HG03469 (cell line): ENCODE data around the gene CARD6.
"Not testable (repeated sequence)": the region's sequence is repeated elsewhere in the genome, so short reads cannot be mapped to it uniquely, and the experiment has no call there.

ENCODE experiments used
- ATAC-seq: cut with Tn5 transposase; IDR thresholded peaks from one replicate; pipeline ENCODE4 v1.9.1; 2021; ENCODE audit warnings: mild to moderate bottlenecking, moderate library complexity, moderate number of reproducible peaks; ENCODE audit not compliant: unreplicated experiment

Gene CARD6, protein sequence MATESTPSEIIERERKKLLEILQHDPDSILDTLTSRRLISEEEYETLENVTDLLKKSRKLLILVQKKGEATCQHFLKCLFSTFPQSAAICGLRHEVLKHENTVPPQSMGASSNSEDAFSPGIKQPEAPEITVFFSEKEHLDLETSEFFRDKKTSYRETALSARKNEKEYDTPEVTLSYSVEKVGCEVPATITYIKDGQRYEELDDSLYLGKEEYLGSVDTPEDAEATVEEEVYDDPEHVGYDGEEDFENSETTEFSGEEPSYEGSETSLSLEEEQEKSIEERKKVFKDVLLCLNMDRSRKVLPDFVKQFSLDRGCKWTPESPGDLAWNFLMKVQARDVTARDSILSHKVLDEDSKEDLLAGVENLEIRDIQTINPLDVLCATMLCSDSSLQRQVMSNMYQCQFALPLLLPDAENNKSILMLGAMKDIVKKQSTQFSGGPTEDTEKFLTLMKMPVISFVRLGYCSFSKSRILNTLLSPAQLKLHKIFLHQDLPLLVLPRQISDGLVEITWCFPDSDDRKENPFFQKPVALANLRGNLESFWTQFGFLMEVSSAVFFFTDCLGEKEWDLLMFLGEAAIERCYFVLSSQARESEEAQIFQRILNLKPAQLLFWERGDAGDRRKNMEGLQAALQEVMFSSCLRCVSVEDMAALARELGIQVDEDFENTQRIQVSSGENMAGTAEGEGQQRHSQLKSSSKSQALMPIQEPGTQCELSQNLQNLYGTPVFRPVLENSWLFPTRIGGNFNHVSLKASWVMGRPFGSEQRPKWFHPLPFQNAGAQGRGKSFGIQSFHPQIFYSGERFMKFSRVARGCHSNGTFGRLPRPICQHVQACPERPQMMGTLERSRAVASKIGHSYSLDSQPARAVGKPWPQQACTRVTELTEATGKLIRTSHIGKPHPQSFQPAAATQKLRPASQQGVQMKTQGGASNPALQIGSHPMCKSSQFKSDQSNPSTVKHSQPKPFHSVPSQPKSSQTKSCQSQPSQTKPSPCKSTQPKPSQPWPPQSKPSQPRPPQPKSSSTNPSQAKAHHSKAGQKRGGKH

DNA sequence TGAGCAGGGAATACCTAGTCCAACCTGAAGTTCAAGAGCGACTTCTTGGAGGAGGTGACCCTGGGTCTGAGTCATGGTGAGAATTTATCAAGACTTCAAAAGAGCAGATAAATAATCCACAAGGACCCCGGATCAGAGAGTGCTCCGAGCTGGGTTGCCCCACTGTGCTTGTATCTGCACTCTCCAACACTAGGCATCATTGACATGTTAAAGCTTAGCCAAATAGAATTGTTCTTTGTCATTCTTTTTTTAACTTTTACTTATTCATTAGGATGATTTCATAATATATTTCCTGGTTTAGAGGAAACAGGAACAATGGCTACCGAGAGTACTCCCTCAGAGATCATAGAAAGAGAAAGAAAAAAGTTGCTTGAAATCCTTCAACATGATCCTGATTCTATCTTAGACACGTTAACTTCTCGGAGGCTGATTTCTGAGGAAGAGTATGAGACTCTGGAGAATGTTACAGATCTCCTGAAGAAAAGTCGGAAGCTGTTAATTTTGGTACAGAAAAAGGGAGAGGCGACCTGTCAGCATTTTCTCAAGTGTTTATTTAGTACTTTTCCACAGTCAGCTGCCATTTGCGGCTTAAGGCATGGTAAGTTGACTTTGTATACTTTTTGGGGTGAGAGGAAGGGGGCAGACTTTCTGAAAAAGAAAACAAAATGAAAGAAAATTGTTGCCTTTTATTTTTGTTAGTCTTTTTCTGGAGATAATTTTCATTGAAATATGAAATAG, at the start of gene CARD6:
TSS of gene CARD6 (plus strand) at position 300 of the 738 bp plus-strand sequence. CDS start at position 316, 16 bp downstream.
- no peak for ATAC-seq

DNA sequence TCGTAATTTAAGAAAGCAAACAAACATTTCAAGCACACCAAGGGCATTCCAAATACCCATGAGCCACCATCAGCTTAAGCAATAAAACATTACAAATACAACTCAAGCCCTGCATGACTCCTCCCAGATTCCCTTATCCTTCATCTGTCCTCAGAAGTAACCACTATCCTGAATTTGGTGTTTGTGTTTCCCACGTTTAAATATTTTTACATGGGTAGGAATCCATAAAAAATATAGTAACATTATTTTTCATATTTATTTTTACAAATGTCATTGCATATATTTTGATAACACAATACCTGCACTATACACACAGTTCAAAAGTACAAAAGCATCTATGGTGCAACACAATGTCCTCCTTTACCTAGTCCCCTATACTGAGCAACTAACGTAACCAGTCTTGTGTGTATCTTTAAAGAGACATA, 49.4 kb upstream of the CARD6 start:
- ATAC-seq: no peak

DNA sequence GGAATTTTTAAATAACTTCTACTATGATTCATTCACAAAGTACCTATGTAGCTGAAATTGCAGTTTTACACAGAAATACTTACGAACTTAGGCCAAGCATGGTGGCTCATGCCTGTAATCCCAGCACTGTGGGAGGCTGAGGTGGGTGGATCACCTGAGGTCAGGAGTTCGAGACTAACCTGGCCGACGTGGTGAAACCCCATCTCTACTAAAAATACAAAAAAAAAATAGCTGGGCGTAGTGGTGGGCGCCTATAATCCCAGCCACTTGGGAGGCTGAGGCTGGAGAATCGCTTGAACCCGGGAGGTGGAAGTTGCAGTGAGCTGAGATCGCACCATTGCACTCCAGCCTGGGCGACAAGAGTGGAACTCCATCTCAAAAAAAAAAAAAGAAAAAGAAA, 48.5 kb upstream of the CARD6 start:
- ATAC-seq: not testable (repeated sequence)

DNA sequence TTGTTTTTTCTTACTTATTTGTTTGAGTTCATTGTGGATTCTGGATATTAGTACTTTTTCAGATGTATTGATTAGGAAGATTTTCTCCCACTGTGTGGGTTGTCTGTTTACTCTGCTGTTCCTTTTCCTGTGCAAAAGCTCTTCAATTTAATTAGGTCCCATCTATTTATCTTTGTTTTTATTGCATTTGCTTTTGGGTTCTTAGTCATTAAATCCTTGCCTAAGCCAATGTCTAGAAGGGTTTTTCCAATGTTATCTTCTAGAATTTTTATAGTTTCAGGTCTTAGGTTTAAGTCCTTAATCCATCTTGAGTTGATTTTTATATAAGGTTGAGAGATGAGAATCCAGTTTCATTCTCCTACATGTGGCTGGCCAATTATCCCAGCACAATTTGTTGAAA, 46.8 kb upstream of the CARD6 start:
- not testable (repeated sequence) for ATAC-seq

DNA sequence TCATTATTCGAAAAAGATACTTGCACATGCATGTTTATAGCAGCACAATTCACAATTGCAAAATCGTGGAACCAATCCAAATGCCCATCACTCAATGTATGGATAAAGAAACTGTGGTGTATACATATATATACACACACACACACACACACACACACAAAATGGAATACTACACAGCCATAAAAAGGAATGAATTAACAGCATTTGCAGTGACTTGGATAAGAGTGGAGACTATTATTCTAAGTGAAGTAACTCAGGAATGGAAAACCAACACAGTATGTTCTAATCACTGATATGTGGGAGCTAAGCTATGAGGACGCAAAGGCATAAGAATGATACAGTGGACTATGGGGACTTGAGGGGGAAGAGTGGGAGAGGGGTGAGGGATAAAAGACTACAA, 46.3 kb upstream of the CARD6 start:
- not testable (repeated sequence) for ATAC-seq

DNA sequence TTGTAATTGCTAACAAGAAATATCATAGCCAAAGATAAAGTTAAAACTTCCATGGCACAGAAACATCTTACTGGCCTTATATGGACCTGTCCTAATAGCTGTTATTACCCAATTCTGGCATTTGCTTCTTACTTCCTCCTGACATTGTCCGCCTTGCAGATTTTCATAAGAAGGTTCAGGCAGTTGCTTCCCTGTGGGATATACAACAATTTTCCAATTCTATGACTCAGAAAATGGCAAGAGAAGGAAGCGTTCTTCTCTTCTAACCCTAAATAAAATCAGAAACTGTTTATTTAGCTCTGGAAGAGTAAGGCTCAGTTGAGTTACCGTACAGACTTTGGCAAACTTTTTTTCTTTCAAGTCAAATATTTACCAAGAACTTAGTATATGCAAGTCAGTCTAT, 44.7 kb upstream of the CARD6 start:
- ATAC-seq: no peak

DNA sequence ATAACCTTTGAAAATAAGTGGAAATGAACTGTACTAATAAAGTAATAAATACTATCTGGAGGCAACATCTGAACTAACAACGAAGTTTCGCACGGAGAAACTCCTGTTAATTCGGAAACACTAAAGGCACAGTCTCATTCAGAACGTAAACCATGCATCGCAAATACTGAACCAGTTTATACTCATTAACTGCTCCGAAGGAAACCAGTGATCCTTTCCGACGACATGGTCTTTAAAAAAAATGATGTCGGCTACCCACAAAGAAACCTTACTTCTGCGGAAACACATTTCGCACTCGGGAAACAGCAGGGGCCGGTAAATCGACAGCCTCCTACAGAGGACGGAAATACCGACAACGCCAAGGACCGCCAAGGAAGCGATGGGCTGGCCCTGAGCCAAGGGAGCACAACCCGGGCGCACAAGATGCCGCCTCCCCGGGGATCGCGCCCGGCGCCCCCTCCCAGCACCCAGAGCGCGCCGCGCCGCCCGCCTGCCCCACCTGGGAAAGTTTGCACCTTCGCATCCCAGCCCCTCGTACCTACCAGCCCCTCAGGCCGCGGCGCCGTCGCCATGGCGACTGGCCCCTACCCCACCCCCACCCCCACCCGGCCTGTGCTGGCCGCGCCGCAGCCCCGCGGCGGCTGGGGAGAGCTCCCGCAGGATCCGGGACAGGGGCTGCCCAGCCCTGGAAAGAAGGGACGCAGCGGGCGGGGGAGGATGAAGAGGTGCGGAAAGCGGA, 43.7 kb upstream of the CARD6 start:
- peak; percentile 15 for ATAC-seq

DNA sequence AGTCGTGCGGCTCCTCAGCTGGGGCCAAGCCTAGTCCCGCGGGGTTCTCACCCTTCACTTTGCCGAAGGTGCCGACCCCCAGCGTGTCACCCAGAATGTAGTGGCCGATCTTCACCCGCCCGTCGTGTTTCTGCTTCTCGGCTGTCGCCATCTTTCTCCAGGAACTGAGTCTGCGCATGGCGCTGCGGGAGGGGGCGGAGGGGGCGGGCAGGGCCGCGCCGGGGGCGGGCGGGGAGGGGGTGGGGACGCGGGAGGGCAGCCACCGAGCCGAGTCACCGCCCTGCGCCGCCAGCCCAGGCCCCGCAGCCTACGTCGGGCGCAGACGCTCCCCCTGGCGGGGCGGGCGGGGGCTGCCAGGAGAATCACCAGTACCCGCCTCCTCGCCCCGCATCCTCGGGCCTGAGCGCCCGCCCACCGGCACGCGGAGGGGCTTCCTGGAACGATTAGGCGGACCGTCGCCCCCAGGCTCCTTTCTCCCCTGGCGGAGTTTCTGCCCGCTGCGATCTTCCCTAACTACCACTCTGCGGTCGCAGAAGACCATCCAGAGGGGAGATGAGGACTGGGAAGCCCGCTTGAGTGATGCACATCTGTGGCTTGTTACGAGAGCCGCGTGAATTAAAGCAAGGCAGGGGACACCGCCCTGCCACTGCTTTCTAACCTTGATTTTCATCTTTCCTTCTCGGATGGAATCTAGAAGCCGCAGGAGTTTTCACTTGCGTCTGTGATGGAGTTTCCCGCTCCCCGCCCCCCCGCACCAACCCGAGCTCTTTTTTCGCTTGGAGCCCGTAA, 43.0 kb upstream of the CARD6 start, which contains the start of gene PRKAA1:
TSS of gene PRKAA1 (minus strand) at position 363 of the 789 bp plus-strand sequence. CDS start at position 178, 185 bp downstream.
- peak; percentile 92 for ATAC-seq

DNA sequence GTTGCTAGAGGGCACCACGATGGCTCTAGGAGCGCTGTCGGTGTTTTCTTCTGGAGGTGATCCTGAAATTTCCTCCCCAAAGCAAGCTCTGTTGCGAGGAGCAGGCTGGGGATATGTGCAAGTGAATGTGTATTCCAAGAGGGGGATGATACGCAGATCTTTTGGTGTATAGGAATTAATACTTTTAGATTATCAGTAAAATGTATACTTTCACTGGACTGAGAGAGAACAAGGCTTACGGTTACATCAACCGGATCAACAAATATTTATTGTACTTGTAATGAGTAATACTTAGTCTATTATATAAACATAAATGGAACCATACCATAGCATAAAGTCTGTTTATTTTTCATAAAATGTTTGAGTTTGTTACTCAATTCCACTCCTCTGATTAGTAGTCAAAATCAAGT, 42.4 kb upstream of the CARD6 start:
- ATAC-seq: no peak

DNA sequence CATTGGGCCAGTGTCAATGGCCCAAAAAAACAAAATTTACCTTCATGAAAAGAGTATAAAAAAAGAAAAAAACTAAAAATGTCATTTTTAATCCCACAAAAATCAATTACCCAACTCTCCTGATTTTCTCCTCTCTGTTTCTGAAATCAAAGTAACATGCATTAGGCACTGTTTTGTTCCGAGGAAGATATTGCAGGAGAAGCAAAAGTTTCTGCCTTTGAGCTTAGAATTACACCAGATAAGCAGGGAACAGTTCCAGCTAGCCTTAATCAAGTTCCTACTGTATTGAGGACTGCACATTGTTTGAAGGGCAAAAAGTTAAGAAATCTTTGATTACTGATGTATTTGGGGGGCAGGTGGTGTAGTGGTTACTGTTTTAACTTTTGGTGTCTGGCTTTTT, 41.9 kb upstream of the CARD6 start:
- no peak for ATAC-seq

DNA sequence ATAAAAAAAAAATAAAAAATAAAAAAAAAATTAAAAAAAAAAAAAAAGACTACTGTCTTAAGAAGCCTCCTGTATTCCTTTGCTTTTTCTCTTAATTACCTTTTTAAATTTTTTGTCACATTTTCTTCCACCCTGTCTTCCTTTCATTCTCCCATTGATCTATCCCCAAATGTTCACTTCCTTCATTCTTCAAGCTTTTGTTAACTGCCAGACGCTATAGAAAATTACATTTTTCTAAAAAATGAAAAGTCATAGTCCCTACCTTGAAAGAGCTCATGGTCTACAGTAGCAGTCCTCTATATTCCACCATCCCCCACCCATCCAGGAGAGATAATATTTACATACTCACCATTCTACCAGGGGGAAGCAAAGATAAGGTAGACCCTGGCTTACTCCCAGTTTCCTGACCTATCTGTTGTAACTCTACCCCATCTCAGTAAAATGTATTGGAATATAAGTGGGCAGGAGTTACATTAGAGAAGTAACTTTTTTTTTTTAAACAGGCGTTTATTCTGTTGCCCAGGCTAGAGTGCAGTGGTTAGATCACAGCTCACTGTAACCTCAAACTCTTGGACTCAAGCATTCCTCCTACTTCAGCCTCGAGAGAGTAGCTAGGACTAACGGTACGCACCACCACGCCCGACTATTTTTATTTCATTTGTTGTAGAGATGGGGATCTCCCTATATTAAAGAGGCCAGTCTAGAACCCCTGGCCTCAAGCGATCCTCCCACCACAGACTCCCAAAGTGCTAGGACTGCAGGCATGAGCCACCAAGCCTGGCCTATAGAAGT, 39.2 kb upstream of the CARD6 start:
- ATAC-seq: no peak

DNA sequence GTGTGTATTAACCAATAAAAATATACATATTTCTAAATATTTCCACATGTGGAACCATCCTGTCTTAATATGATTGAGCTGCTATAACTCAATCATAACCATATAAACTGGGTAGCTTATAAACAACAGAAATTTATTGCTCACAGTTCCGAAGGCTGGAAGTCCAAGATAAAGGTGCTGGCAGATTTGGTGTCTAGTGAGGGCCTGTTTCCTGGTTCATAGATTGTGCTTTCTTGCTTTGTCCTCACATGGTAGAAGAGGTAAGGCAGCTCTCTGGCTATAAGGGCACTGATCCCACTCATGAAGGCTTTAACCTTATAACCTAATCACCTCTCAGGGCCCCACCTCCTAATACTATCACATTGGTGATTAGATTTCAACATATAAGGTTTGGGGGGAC, 29.0 kb upstream of the CARD6 start:
- ATAC-seq: no peak

DNA sequence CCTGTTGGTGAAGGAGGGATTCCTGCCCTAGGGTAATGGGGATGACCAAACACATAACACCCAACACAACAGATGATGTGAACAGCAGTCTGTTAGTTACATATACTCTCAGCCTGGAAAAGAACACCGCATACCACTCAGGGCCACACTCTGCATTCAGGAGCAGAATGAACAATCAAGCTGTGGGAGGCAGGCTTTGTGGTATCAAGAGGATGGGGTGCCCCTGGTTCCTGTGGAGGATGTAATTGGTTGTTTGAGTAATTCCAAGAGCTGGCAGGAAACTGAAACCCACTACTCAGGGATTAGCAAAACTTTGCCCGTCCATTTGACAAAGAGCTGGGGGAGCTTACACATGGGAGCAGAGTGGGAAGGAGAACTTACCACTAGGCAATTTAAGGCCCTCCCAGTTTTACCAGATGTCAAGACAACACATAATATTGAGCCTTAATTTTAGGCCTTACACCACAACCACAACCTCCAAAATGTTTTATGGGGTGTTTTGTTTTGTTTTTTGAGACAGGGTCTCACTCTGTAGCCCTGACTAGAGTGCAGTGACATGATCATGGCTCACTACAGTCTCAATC, 27.4 kb upstream of the CARD6 start:
- ATAC-seq: no peak

DNA sequence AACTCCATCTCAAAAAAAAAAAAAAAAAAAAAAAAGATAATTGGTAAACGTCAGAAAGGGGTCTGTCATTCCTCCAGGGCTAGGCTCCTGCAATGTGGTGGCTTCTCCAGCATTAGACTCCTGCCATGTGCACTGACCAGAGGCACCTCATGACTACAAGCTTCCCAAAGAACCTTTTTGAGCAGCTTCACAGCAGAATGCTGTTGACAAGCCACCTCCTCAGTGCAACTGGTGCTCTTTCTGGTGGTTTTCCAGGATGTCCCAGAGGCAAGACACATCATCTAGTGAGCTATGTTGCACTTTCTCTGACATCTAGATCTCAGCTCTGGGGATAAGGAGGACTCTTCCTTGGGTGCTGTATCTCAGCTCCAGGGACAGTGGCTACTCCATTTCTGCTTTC, 17.7 kb upstream of the CARD6 start:
- no peak for ATAC-seq

DNA sequence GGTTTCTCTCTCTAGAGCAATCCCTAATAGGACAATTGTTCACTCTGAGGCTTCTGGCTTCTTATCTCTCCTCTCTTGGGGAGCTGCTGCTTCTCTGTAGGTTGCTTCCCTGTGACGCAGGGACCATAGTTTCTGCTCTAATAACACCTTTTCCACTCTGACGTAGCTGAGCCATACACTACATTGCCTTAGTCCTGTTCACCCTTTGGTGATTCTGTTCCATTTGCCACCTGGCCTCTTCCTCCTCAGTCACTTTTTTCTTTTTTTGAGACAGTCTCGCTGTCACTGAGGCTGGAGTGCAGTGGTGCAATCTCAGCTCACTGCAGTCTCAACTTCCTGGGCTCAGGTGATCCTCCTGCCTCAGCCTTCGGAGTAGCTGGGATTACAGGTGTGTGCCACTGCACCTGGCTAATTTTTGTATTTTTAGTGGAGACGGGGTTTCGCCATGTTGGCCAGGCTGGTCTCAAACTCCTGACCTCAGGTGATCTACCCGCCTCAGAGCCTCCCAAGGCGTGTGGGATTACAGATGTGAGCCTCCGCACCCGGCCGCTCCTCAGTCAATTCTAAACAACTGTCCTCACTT, 15.6 kb upstream of the CARD6 start:
- ATAC-seq: not testable (repeated sequence)

DNA sequence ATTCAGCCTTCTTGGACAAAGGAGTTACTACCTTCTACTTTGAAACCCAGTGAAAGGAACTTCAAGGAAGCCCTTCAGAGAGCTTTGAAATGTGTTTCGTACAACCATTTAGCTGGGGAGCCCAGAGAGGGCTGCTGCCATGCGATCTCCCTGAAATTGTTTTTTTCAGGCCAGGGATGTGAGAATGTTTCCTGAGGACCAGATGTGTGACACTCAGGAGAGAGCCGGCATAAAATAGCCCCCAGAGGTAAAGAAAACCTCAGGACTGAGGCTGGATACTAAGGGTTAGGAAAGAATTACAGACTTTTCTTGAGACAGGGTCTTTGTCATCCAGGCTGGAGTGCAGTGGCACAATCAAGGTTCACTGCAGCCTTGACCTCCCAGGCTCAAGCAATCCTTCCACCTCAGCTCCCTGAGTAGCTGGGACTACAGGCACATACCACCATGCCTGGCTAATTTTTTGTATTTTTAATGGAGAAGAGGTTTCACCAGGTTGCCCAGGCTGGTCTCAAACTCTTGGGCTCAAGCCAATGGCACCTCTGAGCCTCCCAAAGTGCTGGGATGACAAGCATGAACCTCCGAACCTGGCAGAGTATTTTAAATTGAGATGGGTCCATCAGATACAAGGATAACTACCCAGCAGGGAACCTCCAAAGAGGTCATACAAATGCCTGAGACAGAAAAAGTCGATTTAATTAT, 14.5 kb upstream of the CARD6 start:
- ATAC-seq: no peak
